Fibroblast of villous mesenchyme (primary cell): ENCODE measurements around the gene FCRL3. TPM values are rescaled to one million over a fixed set of nuclear protein-coding genes. Genes with fewer than 3 reads are reported as not detected.

ENCODE experiments used
- DNase-seq: peaks from one replicate; pipeline ENCODE4 v3.0.0-alpha.2; 2010; ENCODE audit warnings: low read depth
- H3K4me3 ChIP-seq: 2 replicates; pipeline ENCODE4 v1.5.1; 2011; ENCODE audit warnings: low read depth, mild to moderate bottlenecking, low read length
- total RNA-seq: library from RNA; depleted of rRNA; stranded (reverse); fragments of >200 nt; gene quantifications from 2 replicates; pipeline ENCODE4 v1.2.3, GENCODE V29; 2012
- TF ChIP-seq, protein P1 (sequence below): IDR thresholded peaks from 2 replicates; pipeline ENCODE4 v1.5.1; 2012; ENCODE audit warnings: low read depth, mild to moderate bottlenecking, low read length; ENCODE audit not compliant: insufficient read depth

FCRL3 gene
- total RNA-seq, 1 donor: not detected

- no peak for DNase-seq
- TF ChIP-seq, protein P1, sequence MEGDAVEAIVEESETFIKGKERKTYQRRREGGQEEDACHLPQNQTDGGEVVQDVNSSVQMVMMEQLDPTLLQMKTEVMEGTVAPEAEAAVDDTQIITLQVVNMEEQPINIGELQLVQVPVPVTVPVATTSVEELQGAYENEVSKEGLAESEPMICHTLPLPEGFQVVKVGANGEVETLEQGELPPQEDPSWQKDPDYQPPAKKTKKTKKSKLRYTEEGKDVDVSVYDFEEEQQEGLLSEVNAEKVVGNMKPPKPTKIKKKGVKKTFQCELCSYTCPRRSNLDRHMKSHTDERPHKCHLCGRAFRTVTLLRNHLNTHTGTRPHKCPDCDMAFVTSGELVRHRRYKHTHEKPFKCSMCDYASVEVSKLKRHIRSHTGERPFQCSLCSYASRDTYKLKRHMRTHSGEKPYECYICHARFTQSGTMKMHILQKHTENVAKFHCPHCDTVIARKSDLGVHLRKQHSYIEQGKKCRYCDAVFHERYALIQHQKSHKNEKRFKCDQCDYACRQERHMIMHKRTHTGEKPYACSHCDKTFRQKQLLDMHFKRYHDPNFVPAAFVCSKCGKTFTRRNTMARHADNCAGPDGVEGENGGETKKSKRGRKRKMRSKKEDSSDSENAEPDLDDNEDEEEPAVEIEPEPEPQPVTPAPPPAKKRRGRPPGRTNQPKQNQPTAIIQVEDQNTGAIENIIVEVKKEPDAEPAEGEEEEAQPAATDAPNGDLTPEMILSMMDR: no peak
- H3K4me3 ChIP-seq: no peak overlapping the region
Measured at GRCh38 chr1:157702308-157702825, 1.8 kb upstream of the FCRL3 start.

DNA sequence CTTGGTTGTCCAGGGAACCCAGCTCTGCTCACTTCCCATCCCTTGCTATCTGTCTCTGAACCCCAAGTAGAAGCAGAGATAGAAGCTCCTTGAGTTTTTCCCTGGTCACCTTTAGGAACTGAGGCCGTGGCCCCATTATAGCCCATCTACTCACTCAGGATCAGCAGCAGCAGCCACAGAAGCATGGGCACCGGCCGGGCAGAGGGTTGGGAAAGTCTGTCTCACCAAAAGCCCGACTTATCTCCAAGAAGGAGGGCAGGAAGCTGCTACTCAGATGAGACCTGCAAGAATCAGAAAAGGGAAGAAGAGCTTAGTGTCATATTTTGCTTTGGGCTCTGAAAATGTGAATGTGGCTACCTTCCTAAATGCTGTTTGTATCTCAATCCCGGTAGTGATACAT lies 264 bp downstream of the FCRL3 start:
- TF ChIP-seq, protein P1: no peak
- no peak overlapping the region for H3K4me3 ChIP-seq
- no peak for DNase-seq

GRCh38 chr1:157697781-157698569 lies 2.6 kb downstream of the FCRL3 start:
- TF ChIP-seq, protein P1: no peak
- no peak for DNase-seq
- no peak overlapping the region for H3K4me3 ChIP-seq

DNA sequence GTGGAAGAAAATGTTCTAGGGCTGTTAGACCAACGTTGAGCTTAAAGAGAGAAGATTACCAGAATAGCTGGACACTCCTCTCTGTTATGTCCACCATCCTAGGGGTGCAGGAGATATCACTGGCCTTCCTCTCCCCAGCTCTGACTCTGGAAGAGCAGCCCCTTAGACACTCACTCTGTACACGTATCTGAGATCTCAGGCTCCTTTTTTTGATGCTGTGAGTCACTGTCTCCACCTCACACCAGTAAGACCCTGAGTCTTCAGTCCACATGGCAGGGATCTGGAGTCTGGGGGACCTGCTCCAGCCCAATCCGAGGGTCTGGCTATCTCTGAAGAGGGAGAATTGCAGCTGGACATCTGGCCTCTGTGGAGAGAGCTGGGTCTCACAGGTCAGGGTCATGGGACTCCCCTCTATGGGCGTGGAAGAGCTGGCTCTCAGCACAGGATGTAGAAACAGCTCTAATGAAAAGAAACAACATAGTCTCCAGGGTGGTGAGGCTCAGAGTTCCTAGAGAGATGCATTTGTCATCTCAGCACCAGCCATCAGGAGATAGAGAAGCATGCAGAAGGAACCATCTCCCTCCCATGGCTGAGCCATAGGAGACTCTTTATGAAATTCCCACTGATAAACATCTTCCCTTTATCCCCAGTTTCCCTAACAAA lies 3.5 kb downstream of the FCRL3 start:
- no peak for DNase-seq
- no peak overlapping the region for H3K4me3 ChIP-seq
- TF ChIP-seq, protein P1: no peak

- TF ChIP-seq, protein P1: no peak
- H3K4me3 ChIP-seq: no peak overlapping the region
- DNase-seq: no peak
Measured at GRCh38 chr1:157695417-157695816, 5.2 kb downstream of the FCRL3 start.

DNA sequence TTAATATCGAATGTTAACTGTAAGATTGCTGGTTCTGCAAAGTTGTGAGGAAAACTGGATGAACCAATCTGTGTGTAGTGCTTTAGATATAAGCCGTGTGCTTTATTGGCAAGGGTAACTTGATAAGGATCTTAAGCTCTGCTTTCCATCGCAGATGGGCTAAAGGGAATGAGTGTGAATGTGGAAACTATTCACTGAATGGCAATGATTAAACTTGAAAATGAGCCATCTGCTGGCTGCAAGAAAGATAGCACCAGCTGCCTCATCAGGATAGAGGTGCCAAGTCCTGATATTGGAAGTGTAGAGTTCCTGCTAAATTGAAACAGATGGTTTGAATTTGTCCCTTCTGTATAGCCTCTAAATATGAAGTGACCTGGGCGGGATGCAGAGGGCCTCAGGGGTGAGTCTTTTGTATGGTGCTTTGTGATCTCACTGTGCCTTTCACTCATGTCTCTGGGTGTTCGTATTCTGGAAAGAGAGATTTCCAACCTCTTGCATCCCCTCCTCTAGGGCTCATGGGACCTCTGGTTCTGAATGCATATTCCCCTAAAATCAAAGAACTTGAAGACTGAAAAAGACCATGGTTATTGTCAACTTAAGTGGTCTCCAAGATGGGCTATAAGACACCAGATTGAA lies 9.2 kb downstream of the FCRL3 start:
- TF ChIP-seq, protein P1: peak; percentile 47
- peak; percentile 11 for DNase-seq

More for the DNA sequence above, 9.2 kb downstream of the FCRL3 start:
- no peak overlapping the region for H3K4me3 ChIP-seq
